ENCODE results near the gene KLK15. TPM values are rescaled to one million over a fixed set of nuclear protein-coding genes. Genes with fewer than 3 reads are reported as not detected.

The KLK15 gene
- polyA plus RNA-seq, 2 of the 4 experiments (the other 2 are of a cell fraction): not detected

- ATAC-seq: no peak
- Histone ChIP-seq H3K4me3 (no peak overlapping the region), H3K9me3 (no peaks in the 10 kb centered on the region), H3K4me2 (no peak overlapping the region), H3K4me1 (no peaks in the 10 kb centered on the region), H3K27ac (no peak overlapping the region)
- CTCF ChIA-PET: no interaction called here
- TF ChIP-seq ZFP36 (IDR thresholded peaks at IDR 0.05; ENCODE audit: borderline replicate concordance, partially characterized antibody) (no peak), HEYL (CRISPR knock-in tag; IDR thresholded peaks at IDR 0.05) (no peak), EHF (CRISPR knock-in tag; IDR thresholded peaks at IDR 0.05) (no peak), HDAC2 (IDR thresholded peaks at IDR 0.05) (no peak), BHLHE40 (IDR thresholded peaks at IDR 0.05; ENCODE audit: low read depth, low read length) (no peak), ZC3H11A (IDR thresholded peaks at IDR 0.05) (no peak), HMGXB4 (CRISPR knock-in tag; IDR thresholded peaks at IDR 0.05; ENCODE audit: borderline replicate concordance) (no peak), ZSCAN20 (CRISPR knock-in tag; IDR thresholded peaks at IDR 0.05) (no peak), CBX8 (IDR thresholded peaks at IDR 0.05) (no peak)
- DNase-seq (ENCODE audit: low read depth in 1 of 2, low spot score in 1 of 2): no peak
- FAIRE-seq: peak; percentile 23
- POLR2A ChIA-PET: no interaction called here
- WGBS (ENCODE audit: missing lambda C conversion rate): 8% methylated on average over 3 of the region's 3 CpGs
Measured at GRCh38 chr19:50850738-50851137, 17.4 kb upstream of the KLK15 start.

- H3K4me2 ChIP-seq: no peak overlapping the region
- no peak for FAIRE-seq
- H3K4me1 ChIP-seq: no peaks in the 10 kb centered on the region
- ChIA-PET POLR2A (no interaction called here), CTCF (interaction anchor here (0.6 to 3.5 kb wide), 8 partner anchors 11 to 172 kb away, joined by 3 to 15 read pairs (median 4); partner anchors contain the start of gene KLK3)
- peaks cover 17% of the 10 kb centered on the region; the same call in 2 of the 3 replicates for H3K9me3 ChIP-seq
- no peak for DNase-seq (ENCODE audit: low read depth in 1 of 2, low spot score in 1 of 2)
- no peak for ATAC-seq
- TF ChIP-seq CHD2 (IDR thresholded peaks at IDR 0.05; ENCODE audit: low read length, partially characterized antibody) (no peak), NPAS2 (CRISPR knock-in tag; IDR thresholded peaks at IDR 0.05; ENCODE audit: borderline replicate concordance) (no peak), POLR2A (IDR thresholded peaks at IDR 0.05; ENCODE audit: low read length) (no peak), PBX3 (IDR thresholded peaks at IDR 0.05) (no peak), HOXA7 (CRISPR knock-in tag; IDR thresholded peaks at IDR 0.05) (no peak), SMC3 (IDR thresholded peaks at IDR 0.05) (no peak), RAD21 (conservative IDR thresholded peaks at IDR 0.05 in 1 of 2, IDR thresholded peaks at IDR 0.05 in 1 of 2) (no peak), MAFK (IDR thresholded peaks at IDR 0.05; ENCODE audit: partially characterized antibody) (no peak), FOXS1 (CRISPR knock-in tag; IDR thresholded peaks at IDR 0.05) (no peak), CBX2 (IDR thresholded peaks at IDR 0.05; ENCODE audit: borderline replicate concordance, low read depth) (no peak), NFE2L2 (conservative IDR thresholded peaks at IDR 0.05; ENCODE audit: low read length) (no peak), POLR2AphosphoS2 (conservative IDR thresholded peaks at IDR 0.05; ENCODE audit: low read length) (no peak), NR3C1 (IDR thresholded peaks at IDR 0.05) (no peak), ESRRA (IDR thresholded peaks at IDR 0.05; ENCODE audit: borderline replicate concordance, low read length) (no peak), HOXB5 (CRISPR knock-in tag; IDR thresholded peaks at IDR 0.05) (no peak), HMGXB4 (CRISPR knock-in tag; IDR thresholded peaks at IDR 0.05; ENCODE audit: borderline replicate concordance) (no peak), ZSCAN20 (CRISPR knock-in tag; IDR thresholded peaks at IDR 0.05) (no peak), EHF (CRISPR knock-in tag; IDR thresholded peaks at IDR 0.05) (no peak), MAX (IDR thresholded peaks at IDR 0.05) (no peak), RARB (CRISPR knock-in tag; IDR thresholded peaks at IDR 0.05) (no peak)
- H3K4me3 ChIP-seq: no peak overlapping the region
- H3K27ac ChIP-seq: no peak overlapping the region
- 3% methylated on average over 8 of the region's 8 CpGs for WGBS (ENCODE audit: missing lambda C conversion rate)
Measured at GRCh38 chr19:50844296-50844935, 11.0 kb upstream of the KLK15 start.

All from A549 (cell line).